Measurements from ENCODE around the gene CDC42EP1.

CDC42EP1 gene

GRCh38 chr22:37611207-37611606, 50.9 kb downstream of the CDC42EP1 start:
- DNase-seq (ENCODE audit: extremely low spot score): no peak
- ChIA-PET POLR2A (no interaction called here), CTCF (no interaction called here)
- TF ChIP-seq BHLHE40 (IDR thresholded peaks at IDR 0.05; ENCODE audit: borderline replicate concordance) (no peak), LEF1 (IDR thresholded peaks at IDR 0.05; ENCODE audit: borderline replicate concordance) (no peak), SUZ12 (IDR thresholded peaks at IDR 0.05) (no peak), ELF4 (IDR thresholded peaks at IDR 0.05) (no peak), ARNT (IDR thresholded peaks at IDR 0.05) (no peak), HDGF (IDR thresholded peaks at IDR 0.05; ENCODE audit: borderline replicate concordance) (no peak), FOXM1 (IDR thresholded peaks at IDR 0.05; ENCODE audit: borderline replicate concordance) (no peak), CTBP1 (IDR thresholded peaks at IDR 0.05; ENCODE audit: borderline replicate concordance) (no peak), NFRKB (IDR thresholded peaks at IDR 0.05) (no peak), L3MBTL2 (conservative IDR thresholded peaks at IDR 0.05) (no peak), SP1 (IDR thresholded peaks at IDR 0.05) (no peak), FOXK2 (IDR thresholded peaks at IDR 0.05) (no peak), FOXA1 (IDR thresholded peaks at IDR 0.05) (no peak), ZNF384 (IDR thresholded peaks at IDR 0.05) (no peak), TARDBP (IDR thresholded peaks at IDR 0.05) (no peak)
- TF ChIP-seq, protein P1, sequence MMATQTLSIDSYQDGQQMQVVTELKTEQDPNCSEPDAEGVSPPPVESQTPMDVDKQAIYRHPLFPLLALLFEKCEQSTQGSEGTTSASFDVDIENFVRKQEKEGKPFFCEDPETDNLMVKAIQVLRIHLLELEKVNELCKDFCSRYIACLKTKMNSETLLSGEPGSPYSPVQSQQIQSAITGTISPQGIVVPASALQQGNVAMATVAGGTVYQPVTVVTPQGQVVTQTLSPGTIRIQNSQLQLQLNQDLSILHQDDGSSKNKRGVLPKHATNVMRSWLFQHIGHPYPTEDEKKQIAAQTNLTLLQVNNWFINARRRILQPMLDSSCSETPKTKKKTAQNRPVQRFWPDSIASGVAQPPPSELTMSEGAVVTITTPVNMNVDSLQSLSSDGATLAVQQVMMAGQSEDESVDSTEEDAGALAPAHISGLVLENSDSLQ (IDR thresholded peaks at IDR 0.05): no peak

- no peak for DNase-seq (ENCODE audit: extremely low spot score)
- no peak for TF ChIP-seq SP1 (IDR thresholded peaks at IDR 0.05)
- no peak for TF ChIP-seq ARNT (IDR thresholded peaks at IDR 0.05)
- no peak for TF ChIP-seq ZNF384 (IDR thresholded peaks at IDR 0.05)
- no peak for TF ChIP-seq ELF4 (IDR thresholded peaks at IDR 0.05)
- TF ChIP-seq NFRKB (IDR thresholded peaks at IDR 0.05): no peak
- TF ChIP-seq CTBP1 (IDR thresholded peaks at IDR 0.05; ENCODE audit: borderline replicate concordance): no peak
- TF ChIP-seq, protein P1 (IDR thresholded peaks at IDR 0.05): no peak
- TF ChIP-seq SUZ12 (IDR thresholded peaks at IDR 0.05): no peak
- no peak for TF ChIP-seq FOXM1 (IDR thresholded peaks at IDR 0.05; ENCODE audit: borderline replicate concordance)
- TF ChIP-seq TARDBP (IDR thresholded peaks at IDR 0.05): no peak
- TF ChIP-seq L3MBTL2 (conservative IDR thresholded peaks at IDR 0.05): no peak
- no peak for TF ChIP-seq HDGF (IDR thresholded peaks at IDR 0.05; ENCODE audit: borderline replicate concordance)
- TF ChIP-seq LEF1 (IDR thresholded peaks at IDR 0.05; ENCODE audit: borderline replicate concordance): no peak
- TF ChIP-seq BHLHE40 (IDR thresholded peaks at IDR 0.05; ENCODE audit: borderline replicate concordance): no peak
- no peak for TF ChIP-seq FOXA1 (IDR thresholded peaks at IDR 0.05)
- TF ChIP-seq FOXK2 (IDR thresholded peaks at IDR 0.05): no peak
- ChIA-PET POLR2A (no interaction called here), CTCF (interaction anchor here (0.7 to 1.2 kb wide), 2 partner anchors 9 to 65 kb away, joined by 3 to 4 read pairs; no protein-coding TSS in a partner anchor)
These were observed 56.2 kb downstream of the CDC42EP1 start for GRCh38 chr22:37616201-37617083.

- no peak for DNase-seq (ENCODE audit: extremely low spot score)
- POLR2A ChIA-PET: interaction anchor here (1.0 kb wide), 1 partner anchor 41 kb away, joined by 3 read pairs; the partner anchor contains the start of gene PDXP
- TF ChIP-seq BHLHE40 (IDR thresholded peaks at IDR 0.05; ENCODE audit: borderline replicate concordance) (no peak), FOXM1 (IDR thresholded peaks at IDR 0.05; ENCODE audit: borderline replicate concordance) (no peak), FOXA1 (IDR thresholded peaks at IDR 0.05) (no peak), CTBP1 (IDR thresholded peaks at IDR 0.05; ENCODE audit: borderline replicate concordance) (no peak)
- CTCF ChIA-PET: no interaction called here
These were observed 57.2 kb downstream of the CDC42EP1 start for GRCh38 chr22:37617431-37617830.

DNA sequence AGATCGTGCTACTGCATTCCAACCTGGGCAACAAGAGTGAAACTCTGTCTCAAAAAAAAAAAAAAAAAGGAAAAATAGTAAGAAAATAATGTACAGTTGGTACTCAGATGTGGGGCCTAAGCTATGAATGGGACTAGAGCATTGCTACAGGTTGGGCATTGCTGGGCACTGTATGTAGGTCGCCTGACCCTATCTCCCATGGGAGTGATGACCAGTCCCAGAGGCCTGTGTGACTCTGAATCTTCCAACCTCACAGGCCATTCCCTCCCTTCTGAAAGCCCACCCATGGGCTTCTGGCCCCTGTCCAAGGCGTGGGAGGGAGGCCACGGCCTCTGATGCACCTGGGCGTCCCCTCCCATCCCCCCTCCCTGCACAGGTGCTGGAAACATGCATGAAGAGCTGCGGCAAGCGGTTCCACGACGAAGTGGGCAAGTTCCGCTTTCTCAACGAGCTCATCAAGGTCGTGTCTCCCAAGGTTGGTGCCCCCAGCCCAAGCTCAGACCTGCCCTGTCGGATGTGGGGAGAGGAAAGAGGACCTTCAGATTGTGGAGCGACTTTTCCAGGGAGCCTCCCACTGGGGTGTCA, 57.9 kb downstream of the CDC42EP1 start:
- ChIA-PET POLR2A (interaction anchor here (1.0 to 1.7 kb wide), 2 partner anchors 25 to 40 kb away, joined by 3 read pairs; partner anchors contain the start of gene PDXP), CTCF (no interaction called here)
- no peak for DNase-seq (ENCODE audit: extremely low spot score)
- TF ChIP-seq, protein P1 (IDR thresholded peaks at IDR 0.05): no peak
- TF ChIP-seq TARDBP (IDR thresholded peaks at IDR 0.05): no peak
- TF ChIP-seq L3MBTL2 (conservative IDR thresholded peaks at IDR 0.05): no peak
- no peak for TF ChIP-seq BHLHE40 (IDR thresholded peaks at IDR 0.05; ENCODE audit: borderline replicate concordance)
- TF ChIP-seq SP1 (IDR thresholded peaks at IDR 0.05): no peak

- no peak for TF ChIP-seq ARNT (IDR thresholded peaks at IDR 0.05)
- no peak for TF ChIP-seq L3MBTL2 (conservative IDR thresholded peaks at IDR 0.05)
- no peak for TF ChIP-seq ELF4 (IDR thresholded peaks at IDR 0.05)
- TF ChIP-seq FOXA1 (IDR thresholded peaks at IDR 0.05): no peak
- TF ChIP-seq ZNF384 (IDR thresholded peaks at IDR 0.05): no peak
- no peak for TF ChIP-seq NFRKB (IDR thresholded peaks at IDR 0.05)
- TF ChIP-seq CTBP1 (IDR thresholded peaks at IDR 0.05; ENCODE audit: borderline replicate concordance): no peak
- no peak for TF ChIP-seq SP1 (IDR thresholded peaks at IDR 0.05)
- no peak for TF ChIP-seq BHLHE40 (IDR thresholded peaks at IDR 0.05; ENCODE audit: borderline replicate concordance)
- TF ChIP-seq, protein P1 (IDR thresholded peaks at IDR 0.05): no peak
- TF ChIP-seq HDGF (IDR thresholded peaks at IDR 0.05; ENCODE audit: borderline replicate concordance): no peak
- no peak for TF ChIP-seq LEF1 (IDR thresholded peaks at IDR 0.05; ENCODE audit: borderline replicate concordance)
- TF ChIP-seq SUZ12 (IDR thresholded peaks at IDR 0.05): no peak
- TF ChIP-seq FOXM1 (IDR thresholded peaks at IDR 0.05; ENCODE audit: borderline replicate concordance): no peak
- no peak for TF ChIP-seq FOXK2 (IDR thresholded peaks at IDR 0.05)
- TF ChIP-seq TARDBP (IDR thresholded peaks at IDR 0.05): no peak
- POLR2A ChIA-PET: interaction anchor here (1.7 kb wide), 1 partner anchor 24 kb away, joined by 3 read pairs; no protein-coding TSS in a partner anchor
- no peak for DNase-seq (ENCODE audit: extremely low spot score)
- CTCF ChIA-PET: no interaction called here
These were observed 58.4 kb downstream of the CDC42EP1 start for GRCh38 chr22:37618674-37619073.
